LNCAP (cell line): ENCODE data around the gene TACR2.
A peak's percentile ranks its signal among the peaks of the same experiment; 100 is the strongest.

Experiments used
- CTCF ChIP-seq: fragments of 450-650 bp; IDR thresholded peaks from 2 replicates; pipeline ENCODE4 v1.5.1; 2017; ENCODE audit warnings: mild to moderate bottlenecking

Gene TACR2

GRCh38 chr10:69455006-69455763 lies 38.5 kb upstream of the TACR2 start:
- TF ChIP-seq CTCF = no peak

GRCh38 chr10:69453795-69454194 lies 37.1 kb upstream of the TACR2 start:
- TF ChIP-seq CTCF = no peak

GRCh38 chr10:69452676-69453415 lies 36.1 kb upstream of the TACR2 start:
- no peak for TF ChIP-seq CTCF

- no peak for TF ChIP-seq CTCF
Observed at GRCh38 chr10:69451784-69452251, 35.1 kb upstream of the TACR2 start.

- TF ChIP-seq CTCF = no peak
Observed at GRCh38 chr10:69451209-69451783, 34.6 kb upstream of the TACR2 start, which contains the start of gene TSPAN15. TSPAN15 (plus strand) TSS chr10:69451465; CDS start chr10:69451595, 130 bp downstream.

GRCh38 chr10:69449841-69450240 lies 33.1 kb upstream of the TACR2 start:
- TF ChIP-seq CTCF = peak; percentile 48; the same call in 1 of the 2 replicates

GRCh38 chr10:69446650-69447151 lies 30.0 kb upstream of the TACR2 start:
- TF ChIP-seq CTCF = no peak
